CD4-positive, alpha-beta memory T cell (primary cell): Measurements from ENCODE around the gene DNAJB6. TPM values are rescaled to one million over a fixed set of nuclear protein-coding genes. Genes with fewer than 3 reads are reported as not detected.

Experiments used
- CTCF ChIA-PET: fragments of 350-600 bp; sonication (Branson Sonifier 250); formaldehyde crosslinking; loops from one replicate; lab custom pipeline; 2021; ENCODE audit warnings: inconsistent platforms; ENCODE audit not compliant: partially characterized antibody; lab: Charles Lee
- POLR2A ChIA-PET: fragments of 350-600 bp; sonication (Branson Sonifier 250); formaldehyde crosslinking; loops from one replicate; lab custom pipeline; 2021; ENCODE audit not compliant: partially characterized antibody; lab: Charles Lee
- DNase-seq, 5 donors: peaks; one replicate each; pipeline versions ENCODE4 v3.0.0 to v3.0.0-alpha.2; 2020 to 2022; ENCODE audit warnings: mixed read lengths in 1 of 5
- H3K27ac ChIP-seq: one replicate; pipeline ENCODE4 v1.7.0; 2013; ENCODE audit warnings: low read depth, low read length
- H3K27me3 ChIP-seq: 2 replicates; pipeline ENCODE4 v1.7.0; 2013; ENCODE audit warnings: mild to moderate bottlenecking, low read length, moderate library complexity; ENCODE audit not compliant: insufficient read depth
- H3K36me3 ChIP-seq: 2 replicates; pipeline ENCODE4 v1.7.0; 2013; ENCODE audit warnings: mild to moderate bottlenecking, low read length, moderate library complexity; ENCODE audit not compliant: insufficient read depth
- H3K4me1 ChIP-seq: 2 replicates; pipeline ENCODE4 v1.7.0; 2013; ENCODE audit warnings: mild to moderate bottlenecking, low read length, moderate library complexity; ENCODE audit not compliant: insufficient read depth
- H3K4me3 ChIP-seq, 2 donors: one replicate each; pipeline ENCODE4 v1.7.0; 2013; ENCODE audit warnings: low read length in 2 of 2, mild to moderate bottlenecking in 1 of 2
- H3K9me3 ChIP-seq, 2 donors: one replicate each; pipeline ENCODE4 v1.7.0; 2013; ENCODE audit warnings: low read length in 2 of 2, control low read depth in 1 of 2; ENCODE audit not compliant: control insufficient read depth in 1 of 2
- H3K27ac Mint-ChIP-seq, 7 donors: one replicate each; pipeline ENCODE4 v1.8.0; 2020 to 2021; ENCODE audit warnings: mixed read lengths in 7 of 7, mild to moderate bottlenecking in 6 of 7, inconsistent platforms in 3 of 7, moderate library complexity in 3 of 7
- H3K27me3 Mint-ChIP-seq, 2 donors: one replicate each; pipeline ENCODE4 v1.8.0; 2020 to 2021; ENCODE audit warnings: mixed read lengths in 2 of 2
- H3K36me3 Mint-ChIP-seq, 2 donors: one replicate each; pipeline ENCODE4 v1.8.0; 2020 to 2021; ENCODE audit warnings: mixed read lengths in 2 of 2, inconsistent platforms in 1 of 2, mild to moderate bottlenecking in 1 of 2
- H3K4me1 Mint-ChIP-seq, 4 donors: one replicate each; pipeline ENCODE4 v1.8.0; 2020 to 2021; ENCODE audit warnings: mixed read lengths in 4 of 4, mild to moderate bottlenecking in 1 of 4
- H3K4me3 Mint-ChIP-seq, 8 donors: one replicate each; pipeline ENCODE4 v1.8.0; 2020 to 2021; ENCODE audit warnings: mixed read lengths in 8 of 8, mild to moderate bottlenecking in 7 of 8, moderate library complexity in 6 of 8, inconsistent platforms in 3 of 8
- H3K9me3 Mint-ChIP-seq, 8 donors: one replicate each; pipeline ENCODE4 v1.8.0; 2020 to 2021; ENCODE audit warnings: mixed read lengths in 8 of 8, mild to moderate bottlenecking in 5 of 8, inconsistent platforms in 3 of 8, moderate library complexity in 1 of 8
- intact Hi-C: fragments of 100-400 bp; cut with micrococcal nuclease; formaldehyde crosslinking; loops from one replicate; pipeline ENCODE4 v1.15.1; 2023
- polyA plus RNA-seq, 2 donors: library from polyadenylated mRNA; unstranded; fragments of 300-500 nt; fragmentation: Illumina TruSeq; gene quantifications; one replicate each; pipeline ENCODE4 v1.2.3, GENCODE V29; 2021
- total RNA-seq, 2 experiments: library from RNA; stranded (reverse); gene quantifications; one replicate each; pipeline ENCODE4 v1.2.3, GENCODE V29; 2021

The DNAJB6 gene
- total and polyA plus RNA-seq, 4 experiments from 2014 or later = 85.6 to 169 (median 103) TPM

DNA sequence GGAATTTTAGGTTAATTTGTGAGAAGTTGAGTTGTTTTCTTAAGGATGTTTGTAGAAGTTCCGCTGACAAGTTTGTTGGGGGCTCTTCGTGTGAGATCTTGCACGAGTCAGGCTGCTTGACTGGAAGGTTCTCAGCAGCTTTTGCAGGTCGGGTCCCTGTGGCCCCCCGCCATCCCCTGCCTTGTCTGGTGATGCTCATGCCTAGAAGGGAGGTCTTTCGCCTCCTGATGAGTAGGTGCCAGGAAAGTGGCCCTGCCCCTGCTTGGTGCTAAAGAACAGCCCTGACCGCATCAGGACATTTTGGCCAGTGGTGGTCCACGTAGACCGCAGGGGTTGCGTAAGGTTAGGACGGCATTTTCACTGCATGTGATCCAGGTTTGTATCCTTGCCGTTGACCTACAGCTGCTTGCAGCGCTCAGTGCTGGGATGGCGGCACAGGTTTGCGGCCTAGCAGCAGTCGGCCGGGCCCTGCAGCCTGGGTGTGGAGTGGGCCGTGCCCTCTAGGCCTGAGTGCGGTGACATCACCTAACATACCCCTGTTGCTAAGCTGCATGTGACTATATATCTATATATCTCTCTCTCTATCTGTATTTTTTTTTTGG is 62.4 kb downstream of the DNAJB6 start:
- peaks cover 21 to 30% of the 10 kb centered on the region in 2 donors for H3K36me3 Mint-ChIP-seq
- POLR2A ChIA-PET = interaction anchor here (0.9 kb wide), 1 partner anchor 12 kb away, joined by 4 read pairs; no protein-coding TSS in a partner anchor

DNA sequence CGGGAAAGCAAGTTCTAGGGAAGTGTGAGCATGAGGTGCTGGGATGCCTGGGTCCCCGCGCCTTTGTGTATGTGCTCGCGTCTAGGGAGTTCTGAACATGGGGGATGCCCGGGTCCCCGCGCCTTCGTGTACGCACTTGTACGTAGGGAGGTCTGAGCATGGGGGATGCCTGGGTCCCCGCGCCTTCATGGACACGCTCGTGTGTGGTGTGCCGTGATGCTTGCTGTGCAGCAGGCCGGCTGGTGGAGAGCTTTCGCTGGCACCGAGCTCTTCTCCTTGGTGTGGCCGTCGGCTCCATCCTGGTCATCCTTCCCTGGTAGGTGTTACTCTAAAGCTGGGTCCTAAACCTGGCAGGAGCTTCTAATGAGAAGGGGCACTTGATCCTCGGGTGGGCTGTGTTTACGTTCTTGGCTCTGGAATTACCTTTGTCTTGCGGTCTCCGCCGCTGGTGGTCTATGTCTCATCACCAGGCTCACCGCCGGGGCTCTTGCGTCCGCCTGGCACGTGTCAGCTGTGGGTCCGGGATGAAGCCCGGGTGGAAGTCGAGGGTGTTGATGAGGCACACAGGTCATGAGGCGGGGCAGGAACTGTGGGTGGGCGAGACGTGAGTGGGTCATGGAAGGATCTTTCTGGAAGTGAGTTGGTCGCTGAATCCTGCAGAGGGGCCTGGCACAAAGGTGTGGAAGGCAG is 63.5 kb downstream of the DNAJB6 start:
- ChIA-PET CTCF (interaction anchor here (1.9 kb wide), 1 partner anchor 12 kb away, joined by 6 read pairs; no protein-coding TSS in a partner anchor), POLR2A (interaction anchor here (0.9 kb wide), 1 partner anchor 11 kb away, joined by 4 read pairs; no protein-coding TSS in a partner anchor)
- intact Hi-C loops = no loop called here
- Histone ChIP-seq H3K27me3 (no peaks in the 10 kb centered on the region), H3K27ac (no peak overlapping the region), H3K4me3 (no peak overlapping the region), H3K36me3 (peaks cover 3% of the 10 kb centered on the region), H3K9me3 (no peaks in the 10 kb centered on the region), H3K4me1 (peaks cover 23% of the 10 kb centered on the region)
- no peak for DNase-seq
- no peak overlapping the region for H3K4me3 Mint-ChIP-seq
- peaks cover 0 to 2% (median 0%) of the 10 kb centered on the region in 8 donors for H3K9me3 Mint-ChIP-seq
- H3K27me3 Mint-ChIP-seq = no peaks in the 10 kb centered on the region
- H3K4me1 Mint-ChIP-seq = peaks cover 17 to 23% (median 21%) of the 10 kb centered on the region in 4 donors
- H3K36me3 Mint-ChIP-seq = peaks cover 21 to 33% of the 10 kb centered on the region in 2 donors
- peak overlapping the region in 3 of 7 donors; percentile 25 to 77 (median 48) for H3K27ac Mint-ChIP-seq

More for the DNA sequence above, 62.4 kb downstream of the DNAJB6 start:
- Histone ChIP-seq H3K9me3 (no peaks in the 10 kb centered on the region), H3K36me3 (peaks cover 3% of the 10 kb centered on the region), H3K4me3 (no peak overlapping the region), H3K4me1 (peaks cover 17% of the 10 kb centered on the region), H3K27ac (no peak overlapping the region), H3K27me3 (no peaks in the 10 kb centered on the region)
- Mint-ChIP-seq H3K9me3 (peaks cover 0 to 2% (median 0%) of the 10 kb centered on the region in 8 donors), H3K4me3 (no peak overlapping the region), H3K27ac (peak overlapping the region in 4 of 7 donors; percentile 13 to 75 (median 42)), H3K4me1 (peaks cover 12 to 19% (median 14%) of the 10 kb centered on the region in 4 donors), H3K27me3 (no peaks in the 10 kb centered on the region)
- CTCF ChIA-PET = no interaction called here
- no peak for DNase-seq
- intact Hi-C loops = no loop called here

DNA sequence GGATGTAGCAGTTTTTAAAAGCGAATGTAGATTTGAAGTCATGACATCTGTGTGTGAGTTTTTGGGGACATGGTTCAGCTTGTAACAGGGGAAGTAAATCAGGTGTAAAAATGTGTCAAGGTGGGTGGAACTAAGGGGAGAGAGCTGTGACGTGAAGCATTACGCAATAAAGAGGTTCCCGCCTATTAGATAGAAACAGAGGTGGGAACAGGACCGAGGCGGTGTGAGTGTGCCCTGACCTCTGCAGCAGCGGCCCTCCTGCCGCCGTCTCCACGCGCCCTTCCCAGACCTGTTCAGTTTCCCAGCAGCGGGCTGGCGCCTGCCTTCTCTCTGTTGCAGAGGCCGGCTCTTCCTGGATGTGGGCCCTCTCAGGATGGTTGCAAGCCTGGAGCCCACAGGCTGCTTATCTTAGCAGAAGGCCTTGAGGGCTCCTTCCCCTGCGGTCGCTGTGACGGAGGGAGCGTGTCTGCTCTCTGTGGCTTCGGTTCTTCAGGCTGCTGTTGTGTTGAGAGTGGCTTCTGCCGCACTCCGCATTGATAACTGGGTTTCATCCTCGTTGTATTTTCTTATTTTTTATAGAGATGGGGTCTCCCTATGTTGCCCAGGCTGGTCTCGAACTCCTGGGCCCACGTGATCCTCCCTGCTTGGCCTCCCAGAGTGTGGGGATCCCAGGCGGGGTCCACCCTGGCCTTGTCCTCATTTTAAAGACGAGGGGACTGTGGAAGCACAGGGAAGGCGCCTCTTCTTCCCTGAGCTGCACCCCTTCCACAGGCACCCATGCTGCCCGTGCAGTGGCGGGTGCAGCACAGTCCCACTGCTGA is 65.0 kb downstream of the DNAJB6 start:
- Mint-ChIP-seq H3K36me3 (peaks cover 21 to 32% of the 10 kb centered on the region in 2 donors), H3K4me1 (peaks cover 17 to 23% (median 22%) of the 10 kb centered on the region in 4 donors), H3K27ac (peak overlapping the region in 3 of 7 donors; percentile 3 to 69 (median 9)), H3K9me3 (peaks cover 0 to 2% (median 0%) of the 10 kb centered on the region in 8 donors), H3K4me3 (no peak overlapping the region), H3K27me3 (no peaks in the 10 kb centered on the region)
- Histone ChIP-seq H3K4me3 (no peak overlapping the region), H3K27ac (no peak overlapping the region), H3K9me3 (no peaks in the 10 kb centered on the region), H3K4me1 (peaks cover 28% of the 10 kb centered on the region), H3K27me3 (no peaks in the 10 kb centered on the region), H3K36me3 (peaks cover 3% of the 10 kb centered on the region)
- ChIA-PET POLR2A (no interaction called here), CTCF (interaction anchor here (1.9 kb wide), 1 partner anchor 14 kb away, joined by 6 read pairs; no protein-coding TSS in a partner anchor)
- DNase-seq = no peak
- intact Hi-C loops = no loop called here

DNA sequence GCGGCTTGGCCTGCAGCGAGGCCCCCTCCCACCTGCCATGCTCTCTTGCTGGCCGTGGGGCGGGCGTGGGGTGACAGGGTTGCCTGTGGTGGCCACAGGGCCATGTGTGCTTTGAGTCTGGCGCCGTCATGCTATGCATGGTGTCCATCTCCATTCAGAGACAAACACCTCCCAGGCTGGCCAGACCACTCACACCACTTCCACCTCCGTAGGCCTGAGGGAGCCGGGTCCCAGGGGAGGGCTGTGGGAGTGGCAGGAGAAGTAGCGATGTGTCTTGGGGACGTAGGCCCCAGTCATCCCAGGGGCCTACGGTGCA is 65.5 kb downstream of the DNAJB6 start:
- H3K4me1 Mint-ChIP-seq = peaks cover 17 to 23% (median 21%) of the 10 kb centered on the region in 4 donors
- POLR2A ChIA-PET = no interaction called here

DNA sequence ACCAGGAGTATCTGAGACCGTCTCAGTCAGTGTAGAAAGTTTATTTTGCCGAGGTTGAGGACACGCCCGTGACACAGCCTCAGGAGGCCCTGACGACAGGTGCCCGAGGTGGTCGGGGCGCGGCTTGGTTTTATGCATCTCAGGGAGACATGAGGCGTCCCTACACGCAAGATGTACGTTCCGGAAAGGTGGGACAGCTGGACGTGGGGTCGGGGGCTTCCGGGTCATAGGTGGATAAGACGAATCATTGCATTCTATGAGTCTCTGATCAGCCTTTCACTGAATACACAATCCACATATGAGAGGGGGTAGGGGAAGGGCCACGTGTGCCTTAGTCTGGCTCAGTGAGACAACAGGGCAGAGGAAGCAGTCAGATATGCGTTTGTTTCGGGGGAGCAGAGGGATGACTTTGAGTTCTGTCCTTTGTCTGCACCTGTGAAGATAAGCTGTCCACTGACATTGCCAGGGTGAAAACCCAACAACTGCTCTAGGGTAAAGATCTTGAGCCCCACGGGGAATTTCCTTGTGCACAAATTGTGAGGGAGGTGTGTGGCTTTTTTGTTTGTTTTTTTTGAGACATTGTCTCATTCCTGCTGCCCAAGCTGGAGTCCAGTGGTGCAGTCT is 66.2 kb downstream of the DNAJB6 start:
- no peak overlapping the region for H3K4me3 Mint-ChIP-seq
- Histone ChIP-seq H3K36me3 (peaks cover 4% of the 10 kb centered on the region), H3K27me3 (no peaks in the 10 kb centered on the region), H3K27ac (no peak overlapping the region), H3K4me3 (no peak overlapping the region), H3K4me1 (peaks cover 21% of the 10 kb centered on the region), H3K9me3 (no peaks in the 10 kb centered on the region)
- intact Hi-C loops = no loop called here
- ChIA-PET CTCF (interaction anchor here (1.4 kb wide), 1 partner anchor 11 kb away, joined by 4 read pairs; no protein-coding TSS in a partner anchor), POLR2A (no interaction called here)
- H3K27me3 Mint-ChIP-seq = no peaks in the 10 kb centered on the region
- peaks cover 17 to 27% of the 10 kb centered on the region in 2 donors for H3K36me3 Mint-ChIP-seq
- no peaks in the 10 kb centered on the region for H3K9me3 Mint-ChIP-seq
- peaks cover 13 to 17% (median 15%) of the 10 kb centered on the region in 4 donors for H3K4me1 Mint-ChIP-seq
- H3K27ac Mint-ChIP-seq = peak overlapping the region in 3 of 7 donors; percentile 4 to 75 (median 32)
- no peak for DNase-seq

More for the DNA sequence above, 65.5 kb downstream of the DNAJB6 start:
- Histone ChIP-seq H3K27me3 (no peaks in the 10 kb centered on the region), H3K4me1 (peaks cover 28% of the 10 kb centered on the region), H3K4me3 (no peak overlapping the region), H3K9me3 (no peaks in the 10 kb centered on the region), H3K36me3 (peaks cover 2% of the 10 kb centered on the region), H3K27ac (no peak overlapping the region)
- Mint-ChIP-seq H3K27me3 (no peaks in the 10 kb centered on the region), H3K27ac (no peak overlapping the region), H3K4me3 (no peak overlapping the region), H3K36me3 (peaks cover 21 to 32% of the 10 kb centered on the region in 2 donors), H3K9me3 (peaks cover 0 to 2% (median 0%) of the 10 kb centered on the region in 8 donors)
- intact Hi-C loops = no loop called here
- no peak for DNase-seq
- CTCF ChIA-PET = no interaction called here

DNA sequence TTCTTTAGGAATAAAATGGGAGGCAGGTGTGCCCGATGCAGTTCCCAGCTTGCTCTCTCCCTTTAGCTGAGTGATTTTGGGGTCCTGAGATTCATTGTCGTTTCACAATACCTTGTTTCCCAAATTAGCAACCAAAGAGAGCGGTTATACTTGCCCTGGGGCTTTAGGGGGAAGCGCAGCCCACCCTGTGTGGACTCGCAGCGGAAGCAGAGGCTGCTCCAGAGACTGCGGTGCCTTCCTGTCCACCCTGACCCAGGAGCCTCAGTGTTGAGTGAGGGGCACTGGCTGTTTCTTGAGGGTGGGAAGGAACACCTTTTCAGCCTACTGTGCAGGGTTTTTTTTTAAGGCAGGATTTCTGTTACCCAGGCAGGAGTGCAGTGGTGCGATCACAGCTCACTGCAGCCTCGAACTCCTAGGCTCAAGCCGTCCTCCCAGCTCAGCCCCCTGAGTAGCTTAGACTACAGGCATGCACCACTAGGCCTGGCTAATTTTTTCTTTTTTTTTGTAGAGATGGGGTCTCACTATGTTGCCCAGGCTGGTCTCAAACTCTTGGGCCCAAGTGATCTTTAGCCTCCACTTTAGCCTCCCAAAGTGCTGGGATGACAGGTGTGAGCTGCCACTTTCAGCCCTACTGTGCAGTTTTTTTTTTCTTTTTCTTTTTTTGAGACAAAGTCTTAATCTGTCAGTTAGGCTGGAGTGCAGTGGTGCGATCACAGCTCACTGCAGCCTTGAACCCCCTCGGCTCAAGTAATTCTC is 67.0 kb downstream of the DNAJB6 start:
- Histone ChIP-seq H3K27ac (no peak overlapping the region), H3K4me1 (peaks cover 17% of the 10 kb centered on the region), H3K9me3 (no peaks in the 10 kb centered on the region), H3K4me3 (no peak overlapping the region), H3K27me3 (no peaks in the 10 kb centered on the region), H3K36me3 (peaks cover 5% of the 10 kb centered on the region)
- no peak overlapping the region for H3K27ac Mint-ChIP-seq
- H3K9me3 Mint-ChIP-seq = no peaks in the 10 kb centered on the region
- POLR2A ChIA-PET = no interaction called here
- intact Hi-C loops = no loop called here
- H3K27me3 Mint-ChIP-seq = no peaks in the 10 kb centered on the region
- DNase-seq = no peak
- CTCF ChIA-PET = interaction anchor here (1.4 kb wide), 2 partner anchors 11 to 15 kb away, joined by 3 to 4 read pairs; no protein-coding TSS in a partner anchor
- peaks cover 9 to 14% (median 14%) of the 10 kb centered on the region in 4 donors for H3K4me1 Mint-ChIP-seq
- no peak overlapping the region for H3K4me3 Mint-ChIP-seq
- peaks cover 15 to 23% of the 10 kb centered on the region in 2 donors for H3K36me3 Mint-ChIP-seq
